Choroid plexus epithelial cell (primary cell): ENCODE measurements around the gene ELAVL2.

Experiments used
- DNase-seq: peaks from one replicate; pipeline ENCODE4 v3.0.0-alpha.2; 2010; ENCODE audit warnings: low read depth
- H3K4me3 ChIP-seq: 2 replicates; pipeline ENCODE4 v1.5.1; 2011; ENCODE audit warnings: low read depth, mild to moderate bottlenecking, control low read depth, low read length, moderate library complexity
- CTCF ChIP-seq: conservative IDR thresholded peaks from 2 replicates; pipeline ENCODE4 v1.5.1; 2011; ENCODE audit warnings: low read depth, mild to moderate bottlenecking, control low read depth, inconsistent platforms, low read length, moderate library complexity

The ELAVL2 gene

GRCh38 chr9:23695572-23695971 is 130.5 kb downstream of the ELAVL2 start:
- no peak overlapping the region for H3K4me3 ChIP-seq
- DNase-seq = no peak
- TF ChIP-seq CTCF = no peak

- DNase-seq = no peak
- H3K4me3 ChIP-seq = no peak overlapping the region
- TF ChIP-seq CTCF = no peak
These were observed 132.7 kb downstream of the ELAVL2 start for GRCh38 chr9:23693374-23693773.

- no peak for TF ChIP-seq CTCF
These were observed 139.1 kb downstream of the ELAVL2 start for GRCh38 chr9:23686896-23687295.

GRCh38 chr9:23686257-23686656 is 139.8 kb downstream of the ELAVL2 start:
- DNase-seq = no peak
- no peak for TF ChIP-seq CTCF
- H3K4me3 ChIP-seq = no peak overlapping the region

More at GRCh38 chr9:23686896-23687295, 139.1 kb downstream of the ELAVL2 start:
- no peak overlapping the region for H3K4me3 ChIP-seq
- no peak for DNase-seq

- TF ChIP-seq CTCF = no peak
- H3K4me3 ChIP-seq = no peak overlapping the region
- DNase-seq = no peak
These were observed 142.4 kb downstream of the ELAVL2 start for GRCh38 chr9:23683611-23684061.

- no peak for DNase-seq
- no peak for TF ChIP-seq CTCF
- H3K4me3 ChIP-seq = no peak overlapping the region
These were observed 143.1 kb downstream of the ELAVL2 start for GRCh38 chr9:23682891-23683431.

GRCh38 chr9:23682352-23682751 is 143.7 kb downstream of the ELAVL2 start:
- TF ChIP-seq CTCF = no peak
- DNase-seq = no peak
- no peak overlapping the region for H3K4me3 ChIP-seq
